GM19397 (cell line): ENCODE measurements around the gene PRDM8.

Experiments used
- ATAC-seq: cut with Tn5 transposase; IDR thresholded peaks from one replicate; pipeline ENCODE4 v1.9.1; 2021; ENCODE audit warnings: mild to moderate bottlenecking, moderate library complexity; ENCODE audit not compliant: unreplicated experiment

Gene PRDM8

GRCh38 chr4:80199947-80200346 is 2.6 kb downstream of the PRDM8 start:
- no peak for ATAC-seq

- ATAC-seq = peak; percentile 2
Observed at GRCh38 chr4:80201252-80202151, 4.2 kb downstream of the PRDM8 start.

GRCh38 chr4:80202190-80202711 is 4.9 kb downstream of the PRDM8 start:
- peak; percentile 68 for ATAC-seq

- peak; percentile 52 for ATAC-seq
Observed at GRCh38 chr4:80202741-80203553, 5.6 kb downstream of the PRDM8 start.

GRCh38 chr4:80204433-80205011 is 7.2 kb downstream of the PRDM8 start:
- ATAC-seq = no peak

- ATAC-seq = no peak
Observed at GRCh38 chr4:80206111-80206510, 8.8 kb downstream of the PRDM8 start.

GRCh38 chr4:80206521-80207171 is 9.3 kb downstream of the PRDM8 start:
- ATAC-seq = no peak

- ATAC-seq = no peak
Observed at GRCh38 chr4:80207172-80207583, 9.9 kb downstream of the PRDM8 start.

GRCh38 chr4:80207664-80208063 is 10.4 kb downstream of the PRDM8 start:
- no peak for ATAC-seq

GRCh38 chr4:80208610-80209339 is 11.5 kb downstream of the PRDM8 start:
- ATAC-seq = no peak

- no peak for ATAC-seq
Observed at GRCh38 chr4:80209340-80209701, 12.0 kb downstream of the PRDM8 start.

GRCh38 chr4:80210549-80210948 is 13.2 kb downstream of the PRDM8 start:
- no peak for ATAC-seq

GRCh38 chr4:80213117-80213815 is 16.0 kb downstream of the PRDM8 start:
- no peak for ATAC-seq

GRCh38 chr4:80215449-80216052 is 18.2 kb downstream of the PRDM8 start:
- no peak for ATAC-seq

GRCh38 chr4:80216100-80216761 is 18.9 kb downstream of the PRDM8 start:
- ATAC-seq = no peak

- no peak for ATAC-seq
Observed at GRCh38 chr4:80219301-80220025, 22.2 kb downstream of the PRDM8 start.

- no peak for ATAC-seq
Observed at GRCh38 chr4:80220711-80221110, 23.4 kb downstream of the PRDM8 start.

- no peak for ATAC-seq
Observed at GRCh38 chr4:80221161-80221560, 23.9 kb downstream of the PRDM8 start.
